GM23338 (cell line): Measurements from ENCODE around the gene RAD23A. TPM values are rescaled to one million over a fixed set of nuclear protein-coding genes. Genes with fewer than 3 reads are reported as not detected.

Source experiments
- ATAC-seq: fragments of 200-7000 bp; cut with Tn5 transposase; 3 replicates; pipeline ENCODE4 v1.9.1; 2020
- DNase-seq: peaks from one replicate; pipeline ENCODE4 v3.0.0-alpha.2; 2015; ENCODE audit warnings: low spot score
- H2AFZ ChIP-seq: fragments of 200-600 bp; sonication (generic); 2 replicates; pipeline ENCODE4 v1.8.0; 2016; ENCODE audit warnings: antibody characterized with exemption, mild to moderate bottlenecking, moderate library complexity
- H3F3A ChIP-seq: fragments of 200-600 bp; sonication (generic); replicated peaks from 2 replicates; pipeline ENCODE4 v1.8.0; 2017; ENCODE audit warnings: antibody characterized with exemption, mixed run types, low read depth
- H3K27ac ChIP-seq: fragments of 200-600 bp; sonication (generic); 2 replicates; pipeline ENCODE4 v1.6.1; 2016; ENCODE audit warnings: low read depth
- H3K27me3 ChIP-seq: fragments of 200-600 bp; sonication (generic); 2 replicates; pipeline ENCODE4 v1.8.0; 2016; ENCODE audit warnings: mild to moderate bottlenecking, mixed run types, moderate library complexity; ENCODE audit not compliant: insufficient read depth
- H3K36me3 ChIP-seq: fragments of 200-600 bp; sonication (generic); 2 replicates; pipeline ENCODE4 v1.8.0; 2016; ENCODE audit warnings: mild to moderate bottlenecking; ENCODE audit not compliant: insufficient read depth
- H3K4me1 ChIP-seq: fragments of 200-600 bp; sonication (generic); 2 replicates; pipeline ENCODE4 v1.8.0; 2016; ENCODE audit warnings: mild to moderate bottlenecking, moderate library complexity; ENCODE audit not compliant: insufficient read depth
- H3K4me2 ChIP-seq: fragments of 200-600 bp; sonication (generic); 2 replicates; pipeline ENCODE4 v1.7.1; 2017; ENCODE audit warnings: mixed run types
- H3K4me3 ChIP-seq: fragments of 200-600 bp; sonication (generic); 2 replicates; pipeline ENCODE4 v1.6.1; 2016; ENCODE audit warnings: mixed run types
- H3K79me2 ChIP-seq: fragments of 200-600 bp; sonication (generic); replicated peaks from 2 replicates; pipeline ENCODE4 v1.8.0; 2017; ENCODE audit warnings: mild to moderate bottlenecking; ENCODE audit not compliant: insufficient read depth
- H3K9me2 ChIP-seq: fragments of 200-600 bp; sonication (generic); 2 replicates; pipeline ENCODE4 v1.8.0; 2017; ENCODE audit not compliant: insufficient read depth
- H4K20me1 ChIP-seq: fragments of 200-600 bp; sonication (generic); replicated peaks from 2 replicates; pipeline ENCODE4 v1.8.0; 2017; ENCODE audit warnings: mild to moderate bottlenecking; ENCODE audit not compliant: insufficient read depth
- H3K27ac Mint-ChIP-seq: 2 replicates; pipeline ENCODE4 v1.8.0; 2020; ENCODE audit warnings: inconsistent platforms, mild to moderate bottlenecking, moderate library complexity, mixed read lengths
- H3K27me3 Mint-ChIP-seq: 3 replicates; pipeline ENCODE4 v1.8.0; 2022; ENCODE audit warnings: low read depth, mild to moderate bottlenecking, moderate library complexity, mixed read lengths, inconsistent platforms; ENCODE audit not compliant: insufficient read depth, poor library complexity
- H3K36me3 Mint-ChIP-seq: 3 replicates; pipeline ENCODE4 v1.8.0; 2021; ENCODE audit warnings: low read depth, mild to moderate bottlenecking, inconsistent platforms, moderate library complexity, mixed read lengths
- H3K4me1 Mint-ChIP-seq: 3 replicates; pipeline ENCODE4 v1.8.0; 2020; ENCODE audit warnings: mild to moderate bottlenecking, inconsistent platforms, mixed read lengths
- H3K4me3 Mint-ChIP-seq: 3 replicates; pipeline ENCODE4 v1.8.0; 2021; ENCODE audit warnings: moderate library complexity, mild to moderate bottlenecking, inconsistent platforms, mixed read lengths
- H3K9me3 Mint-ChIP-seq: 3 replicates; pipeline ENCODE4 v1.8.0; 2020; ENCODE audit warnings: moderate library complexity, mild to moderate bottlenecking, inconsistent platforms, mixed read lengths
- CREB1 ChIP-seq: fragments of 250-450 bp; sonication (Bioruptor Pico); IDR thresholded peaks from 2 replicates; pipeline ENCODE4 v1.5.0; 2020; ENCODE audit warnings: low read depth, mild to moderate bottlenecking, moderate library complexity
- CTCF ChIP-seq, 2 experiments: fragments of 200-600 bp in 1 of 2; sonication (generic) in 1 of 2; conservative IDR thresholded peaks; 2 replicates each; pipeline versions ENCODE4 v1.5.1 to v1.6.1; 2016 to 2017; ENCODE audit warnings: antibody characterized with exemption in 2 of 2, low read depth in 2 of 2, mild to moderate bottlenecking in 2 of 2, moderate library complexity in 1 of 2
- ETS1 ChIP-seq: IDR thresholded peaks from 2 replicates; pipeline ENCODE4 v1.6.1; 2016; ENCODE audit warnings: antibody characterized with exemption
- EZH2 ChIP-seq: fragments of 200-600 bp; sonication (generic); IDR thresholded peaks from one replicate; pipeline ENCODE4 v1.8.0; 2017; ENCODE audit warnings: antibody characterized with exemption, mild to moderate bottlenecking, low read depth; ENCODE audit not compliant: unreplicated experiment
- EZH2phosphoT487 ChIP-seq: fragments of 200-600 bp; sonication (generic); IDR thresholded peaks from one replicate; pipeline ENCODE4 v1.8.1; 2018; ENCODE audit warnings: antibody characterized with exemption; ENCODE audit not compliant: unreplicated experiment
- JUNB ChIP-seq: IDR thresholded peaks from one replicate; pipeline ENCODE4 v1.6.1; 2016; ENCODE audit warnings: antibody characterized with exemption; ENCODE audit not compliant: unreplicated experiment
- NANOG ChIP-seq: IDR thresholded peaks from 2 replicates; pipeline ENCODE4 v1.6.1; 2016; ENCODE audit warnings: antibody characterized with exemption, borderline replicate concordance
- POLR2AphosphoS5 ChIP-seq: IDR thresholded peaks from 2 replicates; pipeline ENCODE4 v1.6.1; 2016; ENCODE audit warnings: antibody characterized with exemption, low read depth
- REST ChIP-seq: IDR thresholded peaks from one replicate; pipeline ENCODE4 v1.6.1; 2018; ENCODE audit warnings: antibody characterized with exemption; ENCODE audit not compliant: unreplicated experiment
- STAT1 ChIP-seq: IDR thresholded peaks from one replicate; pipeline ENCODE4 v1.6.1; 2016; ENCODE audit warnings: antibody characterized with exemption; ENCODE audit not compliant: unreplicated experiment
- ZNF114 ChIP-seq: fragments of 250-450 bp; sonication (Bioruptor Pico); IDR thresholded peaks from 2 replicates; pipeline ENCODE4 v1.5.0; 2020; ENCODE audit warnings: mild to moderate bottlenecking, moderate library complexity
- ZNF331 ChIP-seq: fragments of 250-450 bp; sonication (Bioruptor Pico); IDR thresholded peaks from 2 replicates; pipeline ENCODE4 v1.5.0; 2020; ENCODE audit warnings: low read depth, mild to moderate bottlenecking, moderate library complexity
- ZNF462 ChIP-seq: fragments of 250-450 bp; sonication (Bioruptor Pico); IDR thresholded peaks from 2 replicates; pipeline ENCODE4 v1.5.0; 2020; ENCODE audit warnings: mild to moderate bottlenecking, moderate library complexity
- polyA plus RNA-seq: library from polyadenylated mRNA; unstranded; fragments of >200 nt; fragmentation: Nextera tagmentation; extraction: Ambion mirVana; gene quantifications from 2 replicates; pipeline ENCODE4 v1.2.1, GENCODE V29; 2016
- total RNA-seq: library from RNA; depleted of rRNA; stranded (reverse); fragments of >200 nt; shearing (Covaris generic); gene quantifications from 2 replicates; pipeline ENCODE4 v1.2.3, GENCODE V29; 2014

The RAD23A gene
- total and polyA plus RNA-seq, 2 experiments from 2014 or later = 69.7 to 127 TPM

- DNase-seq (no peak), ATAC-seq (peak; percentile 19)
- peak overlapping the region; percentile 79 for H3K27ac ChIP-seq
- H3K27me3 Mint-ChIP-seq = peaks cover 24% of the 10 kb centered on the region
- H3K4me1 ChIP-seq = peaks cover 19% of the 10 kb centered on the region
- peaks cover 13% of the 10 kb centered on the region for H3F3A ChIP-seq
- H3K4me3 ChIP-seq = no peak overlapping the region; the same call in 1 of the 2 replicates
- TF ChIP-seq JUNB = no peak
- TF ChIP-seq ZNF331 (CRISPR knock-in tag) = no peak
- TF ChIP-seq NANOG = no peak
- no peak for TF ChIP-seq STAT1
- TF ChIP-seq ZNF462 (CRISPR knock-in tag) = no peak
- no peak for TF ChIP-seq CREB1
- TF ChIP-seq EZH2 = no peak
- TF ChIP-seq ETS1 = no peak
- no peak for TF ChIP-seq ZNF114
- TF ChIP-seq CTCF (conservative IDR thresholded peaks at IDR 0.05; ENCODE audit: low read depth in 2 of 2) = no peak
- no peak for TF ChIP-seq EZH2phosphoT487
- TF ChIP-seq POLR2AphosphoS5 = no peak
- TF ChIP-seq REST = no peak
- no peaks in the 10 kb centered on the region for H3K79me2 ChIP-seq
- H3K9me2 ChIP-seq = no peaks in the 10 kb centered on the region; the same call in 1 of the 2 replicates
- H3K36me3 ChIP-seq = no peaks in the 10 kb centered on the region
- H3K4me2 ChIP-seq = peak overlapping the region; percentile 57
- peak overlapping the region; percentile 54; the same call in 1 of the 2 replicates for H2AFZ ChIP-seq
- H3K27me3 ChIP-seq = peaks cover 13% of the 10 kb centered on the region
- peaks cover 25% of the 10 kb centered on the region for H3K4me1 Mint-ChIP-seq
- peaks cover 9% of the 10 kb centered on the region; the same call in 2 of the 3 replicates for H3K9me3 Mint-ChIP-seq
- no peaks in the 10 kb centered on the region for H4K20me1 ChIP-seq
- H3K27ac Mint-ChIP-seq = peak overlapping the region; percentile 96
- peak overlapping the region; percentile 51 for H3K4me3 Mint-ChIP-seq
- H3K36me3 Mint-ChIP-seq = peaks cover 6% of the 10 kb centered on the region; the same call in 2 of the 3 replicates
Measured at GRCh38 chr19:12913851-12914690, 31.6 kb upstream of the RAD23A start.
